Fibroblast of pulmonary artery (primary cell): Measurements from ENCODE around the gene AVP.
"Not testable (repeated sequence)": the region's sequence is repeated elsewhere in the genome, so short reads cannot be mapped to it uniquely, and the experiment has no call there.

Source experiments
- DNase-seq: peaks from one replicate; pipeline ENCODE4 v3.0.0-alpha.2; 2010; ENCODE audit warnings: low read depth
- H3K4me3 ChIP-seq: replicated peaks from 2 replicates; pipeline ENCODE4 v1.5.1; 2011; ENCODE audit warnings: low read depth, mild to moderate bottlenecking, control low read depth, low read length, moderate library complexity
- CTCF ChIP-seq: IDR thresholded peaks from 2 replicates; pipeline ENCODE4 v1.5.1; 2011; ENCODE audit warnings: mild to moderate bottlenecking, control low read depth, low read length, inconsistent platforms; ENCODE audit errors: missing control alignments

AVP gene

DNA sequence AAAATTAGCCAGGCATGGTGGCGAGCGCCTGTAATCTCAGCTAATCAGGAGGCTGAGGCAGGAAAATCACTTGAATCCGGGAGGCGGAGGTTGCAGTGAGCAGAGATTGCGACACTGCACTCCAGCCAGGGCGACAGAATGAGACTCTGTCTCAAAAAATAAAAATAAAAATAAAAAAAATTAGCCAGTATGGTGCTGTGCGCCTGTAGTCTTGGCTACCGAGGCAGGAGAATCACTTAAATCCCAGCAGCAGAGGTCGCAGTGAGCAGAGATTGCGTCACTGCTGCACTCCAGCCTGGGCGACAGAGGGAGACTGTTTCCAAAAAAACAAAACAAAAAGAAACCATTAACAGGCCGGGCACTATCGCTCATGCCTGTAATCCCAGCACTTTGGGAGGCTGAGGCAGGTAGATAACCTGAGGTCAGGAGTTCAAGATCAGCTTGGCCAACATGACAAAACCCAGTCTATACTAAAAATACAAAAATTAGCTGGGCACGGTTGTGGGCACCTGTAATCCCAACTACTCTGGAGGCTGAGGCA is 33.4 kb upstream of the AVP start:
- peak; percentile 62 for TF ChIP-seq CTCF
- not testable (repeated sequence) for H3K4me3 ChIP-seq
- peak; percentile 83 for DNase-seq

DNA sequence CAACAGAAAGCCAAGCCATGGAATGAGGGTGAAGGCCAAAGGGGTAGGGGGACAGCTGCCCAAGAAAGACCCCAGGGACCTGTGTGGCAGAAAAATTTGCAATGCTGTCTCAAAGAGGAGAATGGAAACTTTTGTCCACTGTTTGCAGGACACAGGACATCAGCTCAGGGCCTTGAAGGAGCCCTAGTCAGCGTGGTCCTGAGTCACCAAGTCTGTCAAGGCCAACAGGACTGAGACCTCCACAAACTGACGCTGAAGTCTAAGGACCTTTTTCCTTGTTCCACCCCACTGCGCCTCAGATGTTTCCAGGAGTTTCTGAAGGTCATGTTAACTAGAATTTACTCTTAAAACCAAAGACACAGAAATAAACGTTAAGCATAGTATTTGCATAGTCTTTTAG is 31.8 kb upstream of the AVP start:
- TF ChIP-seq CTCF = no peak
- DNase-seq = no peak
- H3K4me3 ChIP-seq = no peak overlapping the region

DNA sequence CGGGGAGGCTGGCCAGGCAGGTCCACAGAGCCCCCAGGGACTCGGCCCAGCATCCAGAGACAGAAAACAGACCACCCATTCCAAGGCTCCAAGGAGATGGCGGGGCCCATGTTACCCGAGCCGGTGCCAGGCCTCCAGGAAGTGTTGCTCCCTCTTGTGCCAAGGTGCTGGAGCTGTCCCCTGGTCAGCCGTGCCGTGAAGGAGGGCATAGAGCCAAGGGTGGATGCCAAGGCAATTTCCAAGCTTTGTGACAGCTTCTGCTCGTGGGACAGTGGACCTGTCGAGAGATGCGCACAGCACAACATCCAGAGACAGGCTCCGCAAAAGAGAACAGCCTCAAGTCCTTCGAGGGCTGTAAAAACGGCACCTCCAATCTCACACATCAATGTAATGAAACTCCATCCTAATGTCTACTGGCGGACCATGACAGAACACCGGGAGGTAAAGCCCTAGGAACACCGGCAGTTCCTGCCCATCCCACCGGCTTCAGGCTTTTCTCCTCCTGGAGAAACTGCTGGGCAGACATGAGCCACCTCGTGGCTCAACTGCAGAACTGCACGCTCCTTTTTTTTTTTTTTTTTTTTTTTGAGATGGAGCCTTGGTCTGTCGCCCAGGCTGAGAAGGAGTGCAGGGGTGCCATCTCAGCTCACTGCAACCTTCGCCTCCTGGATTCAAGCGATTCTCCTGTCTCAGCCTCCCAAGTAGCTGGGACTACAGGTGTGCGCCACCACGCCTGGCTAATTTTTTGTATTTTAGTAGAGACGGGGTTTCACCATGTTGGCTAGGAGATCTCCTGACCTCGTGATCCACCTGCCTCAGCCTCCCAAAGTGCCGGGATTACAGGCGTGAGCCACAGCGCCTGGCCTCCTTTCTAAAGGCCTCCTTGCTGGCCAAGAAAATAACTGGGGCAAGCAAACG is 30.9 kb upstream of the AVP start:
- no peak overlapping the region for H3K4me3 ChIP-seq
- peak; percentile 66 for DNase-seq
- TF ChIP-seq CTCF = peak; percentile 75

DNA sequence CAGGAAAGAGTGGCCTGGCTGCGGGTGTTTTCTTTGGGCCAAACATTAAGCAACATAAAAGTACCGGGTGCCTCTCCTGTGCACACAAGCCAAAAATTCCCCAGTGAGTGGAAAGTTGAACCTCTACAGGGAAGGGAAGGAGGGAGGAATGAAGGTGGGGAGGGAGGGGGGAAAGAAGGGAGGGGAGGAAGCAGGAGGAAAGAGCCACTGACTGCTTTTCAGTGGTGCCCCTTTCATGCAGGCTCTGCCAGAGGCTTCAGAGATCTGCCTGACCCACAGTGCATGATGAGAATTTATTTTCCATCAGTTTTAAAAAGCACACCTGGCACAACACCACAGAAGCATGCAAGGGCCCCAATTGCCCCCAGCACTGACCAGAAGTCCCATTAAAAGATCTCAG is 27.5 kb upstream of the AVP start:
- no peak overlapping the region for H3K4me3 ChIP-seq
- TF ChIP-seq CTCF = no peak
- no peak for DNase-seq

- no peak for TF ChIP-seq CTCF
- no peak for DNase-seq
- H3K4me3 ChIP-seq = no peak overlapping the region
Observed at GRCh38 chr20:3111507-3111906, 27.0 kb upstream of the AVP start.

- no peak overlapping the region for H3K4me3 ChIP-seq
- TF ChIP-seq CTCF = no peak
- DNase-seq = no peak
Observed at GRCh38 chr20:3109350-3110302, 25.1 kb upstream of the AVP start.
